OCI-M1 (cell line): ENCODE measurements around the gene AK8.
"Not testable (repeated sequence)": the region's sequence is repeated elsewhere in the genome, so short reads cannot be mapped to it uniquely, and the experiment has no call there.

Experiments used
- DNase-seq: peaks from one replicate; lab custom pipeline; 2025; lab: John Stamatoyannopoulos, UW

The AK8 gene

DNA sequence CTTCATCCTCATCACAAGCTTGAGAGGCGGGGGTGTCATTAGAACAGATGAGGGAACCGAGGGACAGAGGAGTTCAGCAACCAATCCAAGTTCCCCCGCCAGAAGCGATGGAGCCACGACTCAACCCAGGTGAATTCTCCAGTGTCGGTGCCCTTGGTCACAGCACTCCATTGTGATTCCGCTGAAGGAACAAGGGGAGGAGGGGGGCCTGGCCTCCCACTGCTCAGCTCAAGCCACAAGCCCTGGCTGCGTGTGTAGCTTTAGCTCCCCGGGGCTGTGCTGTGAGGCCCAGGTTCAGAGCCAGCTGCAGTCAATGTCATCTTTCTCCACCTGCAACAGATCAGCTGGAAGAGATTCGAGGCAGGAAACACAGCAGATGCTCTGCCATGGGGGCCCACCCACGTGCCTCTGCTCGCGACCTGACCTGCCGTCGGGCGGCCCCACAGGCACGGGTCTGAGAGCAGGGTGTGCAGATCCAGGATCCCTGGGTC lies 135.2 kb downstream of the AK8 start:
- DNase-seq = no peak

DNA sequence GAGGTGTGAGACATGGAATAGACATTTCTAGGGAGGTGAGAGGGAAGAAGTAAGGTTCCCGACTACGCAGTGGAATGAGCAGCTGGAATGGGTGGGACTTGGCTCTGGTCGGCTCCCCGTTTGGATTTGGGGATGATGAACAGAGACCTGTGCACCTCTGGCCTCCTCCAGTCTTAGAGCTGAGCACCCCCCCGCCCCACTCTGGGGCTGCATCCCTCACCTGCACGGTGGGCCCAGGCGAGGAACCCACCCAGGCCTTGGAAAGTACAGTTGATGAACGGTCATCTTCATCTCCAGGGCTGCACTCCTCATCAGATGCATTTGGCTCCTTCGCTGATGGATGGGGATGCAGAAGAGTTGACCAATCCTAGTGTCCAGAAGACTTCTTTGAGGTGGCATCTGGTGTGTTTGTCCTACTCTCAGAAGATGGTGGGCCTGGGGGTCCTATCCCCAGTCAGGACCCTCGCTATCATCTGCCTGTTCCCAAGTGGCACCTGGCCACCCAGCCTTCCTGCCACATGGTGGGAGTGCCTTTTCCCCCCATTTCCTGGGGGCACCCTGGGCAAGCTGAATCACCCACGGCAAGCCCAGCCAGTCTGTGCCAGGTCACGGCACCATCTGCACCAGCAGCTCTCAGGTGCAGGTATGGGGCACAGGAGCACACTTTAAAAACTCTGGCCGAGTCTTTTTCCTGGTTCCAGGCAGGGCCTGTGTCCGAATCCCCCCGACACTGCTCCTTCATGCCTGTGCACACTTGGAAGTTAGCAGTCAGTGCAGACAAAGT lies 137.4 kb downstream of the AK8 start:
- DNase-seq = no peak

DNA sequence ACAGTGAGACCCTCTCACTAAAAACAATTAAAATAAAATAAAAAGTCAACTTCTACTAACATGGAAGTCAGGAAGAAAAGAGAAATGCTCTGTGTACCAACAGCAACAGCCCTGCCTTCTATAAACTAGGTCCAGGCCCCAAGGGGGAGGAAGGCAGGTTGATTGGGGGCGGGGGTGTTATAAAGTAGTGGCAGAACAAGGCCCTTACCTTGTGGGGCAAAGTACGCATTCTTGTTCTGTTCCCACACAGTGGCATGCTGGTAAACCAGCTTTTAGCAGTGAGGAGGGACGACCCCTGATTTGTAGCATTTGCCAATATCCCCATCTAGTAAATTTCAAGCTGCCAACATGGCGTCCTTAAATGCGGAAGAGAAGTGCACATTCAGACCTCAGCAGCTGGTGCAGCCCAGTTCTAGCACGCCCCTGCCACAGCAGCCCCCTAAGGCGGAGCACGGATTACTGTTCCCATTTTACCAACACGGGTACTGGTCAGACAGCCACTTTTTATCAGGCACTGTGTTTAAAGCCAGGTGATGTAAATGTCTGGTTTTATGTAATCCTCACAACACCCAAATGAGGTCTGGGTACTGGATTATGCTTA lies 138.3 kb downstream of the AK8 start:
- DNase-seq = no peak

DNA sequence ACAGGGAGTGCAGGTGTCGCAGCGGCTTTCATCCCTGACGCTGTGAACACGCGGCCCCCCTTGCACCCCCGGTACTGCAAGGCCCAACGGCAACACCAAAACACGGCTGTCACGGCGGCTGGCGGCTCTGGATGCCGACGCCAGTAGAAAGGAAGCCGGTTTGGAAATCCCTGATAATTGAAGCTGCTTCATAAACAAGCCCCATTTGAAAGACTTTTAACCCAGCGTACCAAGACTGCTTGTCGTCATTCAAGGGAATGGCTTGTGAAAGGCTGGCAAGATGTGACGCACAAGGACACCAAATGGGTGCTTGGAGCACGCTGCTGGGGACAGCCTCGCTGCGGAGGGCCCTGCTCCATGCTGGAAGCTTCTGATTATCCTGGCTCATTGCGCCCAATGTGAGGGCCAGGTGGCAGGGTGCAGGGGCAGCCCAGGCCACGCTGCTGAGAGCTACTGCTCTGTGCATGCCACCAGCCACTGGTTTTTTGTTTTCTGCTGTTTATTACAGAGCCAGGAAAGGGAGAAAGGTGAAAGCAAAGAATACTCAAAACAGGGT lies 144.7 kb downstream of the AK8 start:
- DNase-seq = no peak

DNA sequence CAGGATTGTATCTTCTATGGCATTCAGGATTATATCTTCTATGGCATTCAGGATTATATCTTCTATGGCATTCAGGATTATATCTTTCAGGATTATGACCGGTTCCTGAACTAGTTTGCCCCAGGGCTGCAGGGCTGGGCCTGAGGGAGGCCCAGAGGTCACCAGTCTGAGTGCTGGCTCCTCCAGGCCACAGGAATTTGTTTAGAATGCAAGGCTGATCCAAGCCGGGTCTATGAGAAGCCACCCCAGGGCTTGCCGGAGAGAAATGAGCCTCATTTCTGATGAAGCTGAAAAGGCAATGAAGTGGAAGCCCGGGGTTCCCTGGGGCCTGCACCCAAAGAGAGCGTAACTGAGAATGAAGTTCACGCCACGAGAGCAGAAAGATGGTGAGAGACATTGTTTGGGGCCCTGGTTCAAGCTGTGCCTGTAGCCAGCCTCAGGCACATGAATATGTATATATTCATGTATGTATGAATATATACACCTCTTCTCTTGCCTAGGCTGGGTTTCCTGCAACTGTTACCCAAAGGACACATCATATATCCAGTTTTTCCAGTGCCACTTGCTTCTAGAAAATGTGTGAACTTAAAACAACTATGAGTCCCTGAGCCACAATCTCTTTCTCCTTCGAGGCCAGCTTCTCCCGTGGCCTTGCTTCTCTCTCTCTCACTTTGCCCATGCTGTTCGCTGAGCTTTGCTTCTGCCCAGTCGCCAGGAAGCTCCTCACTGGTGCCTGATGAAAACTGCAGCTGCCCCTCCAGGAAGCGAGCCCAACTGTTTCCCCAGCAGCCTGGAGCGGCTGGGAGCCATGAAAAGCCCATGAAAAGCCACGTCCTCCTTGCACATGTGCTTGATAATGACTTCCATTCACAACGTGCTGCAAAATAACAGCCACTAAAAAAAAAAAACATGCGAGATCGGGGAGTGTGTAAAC lies 145.5 kb downstream of the AK8 start:
- DNase-seq = no peak

DNA sequence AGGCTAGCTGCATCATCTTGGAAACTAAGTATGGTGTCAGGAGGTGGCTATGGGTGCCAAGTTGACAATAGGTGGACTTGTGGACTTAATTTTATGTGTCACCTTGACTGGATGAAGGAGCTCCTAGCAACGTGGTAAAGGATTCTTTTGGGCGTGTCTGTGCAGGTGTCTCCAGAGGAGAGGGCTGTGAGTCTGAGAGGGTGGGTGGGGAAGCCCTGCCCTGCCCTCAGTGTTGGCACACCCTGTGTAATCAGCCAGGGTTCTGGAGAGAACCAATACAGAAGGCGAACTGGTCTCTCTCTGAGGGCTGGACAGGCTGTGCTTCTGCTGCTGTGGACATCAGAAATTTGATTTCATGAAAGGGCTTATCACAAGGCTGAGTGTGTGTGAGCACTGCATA lies 146.9 kb downstream of the AK8 start:
- DNase-seq = no peak

DNA sequence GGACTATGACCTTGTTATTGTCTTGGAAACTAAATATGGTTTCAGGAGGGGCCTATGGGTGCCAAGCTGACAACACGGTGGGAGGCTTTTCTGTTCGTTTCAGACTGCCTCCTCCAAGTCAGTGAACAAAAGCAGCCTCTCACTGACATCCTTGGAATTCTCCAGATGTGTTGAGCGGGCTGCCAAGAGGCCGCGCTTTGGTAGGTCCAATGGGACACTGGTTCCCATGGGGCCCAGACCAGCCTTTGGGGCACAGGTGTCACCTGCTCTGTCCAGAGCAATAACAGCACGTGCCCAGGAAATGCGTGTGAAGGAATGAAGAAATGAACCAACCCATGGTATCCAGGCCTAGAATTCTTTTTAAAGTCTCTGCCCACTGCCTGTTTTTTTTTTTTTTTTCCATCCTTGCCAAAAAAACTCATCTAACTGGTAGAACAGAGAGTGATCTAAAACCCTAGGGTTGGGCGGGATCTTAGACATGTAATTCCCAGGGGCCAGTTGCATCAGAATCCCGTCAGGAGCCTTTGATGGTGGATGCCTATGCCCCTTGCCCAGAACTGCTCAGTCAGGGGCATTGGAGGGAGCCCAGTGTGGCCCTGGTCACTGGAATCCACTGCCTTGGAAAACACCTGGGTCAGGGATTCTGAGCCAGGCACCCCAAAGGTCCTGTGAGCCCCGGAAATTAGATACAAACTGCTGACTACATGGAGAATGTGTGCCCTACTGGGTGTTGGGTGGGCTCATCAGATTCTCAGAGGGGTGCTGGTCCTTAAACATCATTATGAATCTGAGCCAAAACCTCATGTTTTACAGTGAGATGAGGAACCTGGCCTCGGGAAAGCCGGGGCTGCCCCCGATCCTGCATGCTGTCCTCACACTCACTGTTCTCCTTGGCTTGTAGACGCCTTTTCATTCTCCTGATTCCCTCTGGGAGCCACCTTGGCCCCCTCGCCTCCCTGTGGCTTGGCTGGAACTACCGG lies 147.7 kb downstream of the AK8 start:
- DNase-seq = no peak

DNA sequence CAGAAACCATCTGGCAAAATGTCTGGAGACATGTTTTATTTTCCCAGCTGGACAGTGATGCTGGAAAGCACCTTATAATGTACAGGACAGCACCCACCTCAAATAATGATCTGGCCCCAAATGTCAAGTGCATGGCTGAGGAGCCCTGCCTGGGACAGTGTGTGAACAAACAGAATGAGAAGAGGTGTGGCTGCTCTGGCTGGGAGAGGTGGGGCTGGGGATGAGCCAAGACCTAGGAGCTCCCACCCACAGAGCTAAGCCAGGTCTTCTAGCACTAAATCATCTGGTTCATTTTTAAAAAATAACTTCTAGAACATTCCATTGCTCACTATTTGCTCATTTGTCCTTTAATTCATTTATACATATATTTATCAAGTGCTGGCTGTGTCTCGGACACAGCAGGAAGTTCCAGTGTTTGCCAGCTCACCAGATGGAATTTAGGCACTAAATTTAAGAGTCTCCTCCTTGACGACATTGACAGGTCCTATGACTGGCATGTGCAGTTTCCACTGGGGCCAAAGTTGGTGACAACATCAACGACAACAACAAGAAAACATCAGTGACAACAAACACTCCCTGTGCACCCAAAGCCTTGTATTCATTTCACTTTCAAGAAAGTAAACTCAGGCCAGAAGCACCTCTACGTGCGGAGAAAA lies 148.7 kb downstream of the AK8 start:
- DNase-seq = no peak

DNA sequence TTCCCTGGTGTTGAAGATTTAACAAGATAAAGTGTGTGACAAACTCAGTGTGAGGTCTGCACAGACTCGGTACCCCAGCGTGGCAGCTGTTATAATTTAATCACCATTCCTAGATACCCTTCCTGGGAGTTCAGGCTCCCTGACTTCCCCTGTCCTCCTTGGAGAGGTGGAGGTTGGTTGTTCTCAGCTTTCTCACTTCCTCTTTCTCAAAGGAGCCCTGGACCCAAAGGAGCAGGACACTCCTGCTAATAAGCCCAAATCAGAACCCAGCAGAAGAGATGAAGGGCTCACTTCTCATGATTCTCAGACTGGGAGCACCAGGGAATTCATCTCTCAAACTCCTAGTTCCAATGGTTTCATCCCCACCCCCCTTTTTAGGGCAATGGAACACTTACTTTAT lies 149.6 kb downstream of the AK8 start:
- DNase-seq = no peak

DNA sequence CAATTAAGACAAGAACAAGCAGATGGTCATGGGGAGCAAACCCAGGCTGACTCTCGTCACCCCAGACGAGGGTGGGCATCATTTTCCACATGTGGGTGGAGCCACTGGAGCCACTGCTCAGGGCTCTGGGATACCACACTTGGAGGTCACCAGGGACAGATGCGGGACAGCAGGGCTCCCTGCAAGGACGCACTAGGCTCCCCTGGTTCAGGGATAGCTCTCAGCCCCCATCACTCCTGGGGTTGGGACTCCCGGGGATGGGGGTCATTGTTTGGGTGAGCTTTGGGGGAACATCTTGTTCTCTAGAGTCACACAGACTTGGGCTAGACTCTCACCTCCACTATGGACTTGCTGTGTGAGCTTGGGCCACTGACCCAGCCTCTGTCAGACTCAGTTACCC lies 150.0 kb downstream of the AK8 start:
- DNase-seq = no peak

DNA sequence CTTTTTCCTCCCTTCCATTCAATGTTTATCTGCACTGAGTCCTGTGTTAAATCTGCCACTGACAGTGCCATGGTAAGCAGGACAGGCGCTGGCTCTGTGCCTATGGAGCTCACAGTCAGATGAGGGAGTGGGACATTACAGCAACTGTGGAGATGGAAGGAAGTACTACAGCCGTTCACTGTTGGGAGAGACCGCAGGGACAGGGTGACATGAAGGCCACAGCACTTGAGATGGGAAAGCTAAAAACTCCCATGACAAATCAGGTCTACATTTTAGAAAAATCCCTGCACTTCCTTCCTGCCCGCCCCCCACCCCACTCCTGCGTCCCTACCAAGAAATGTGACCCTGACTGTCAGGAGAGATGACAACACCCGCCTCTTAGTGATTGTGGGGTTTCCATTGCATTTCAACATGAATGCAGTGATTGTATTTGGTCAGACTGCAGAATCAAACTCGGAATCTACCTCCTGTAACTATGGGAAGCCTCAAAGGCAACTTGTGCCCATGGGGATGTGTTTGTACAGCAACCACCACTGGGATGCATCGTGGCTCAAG lies 151.4 kb downstream of the AK8 start:
- DNase-seq = no peak

DNA sequence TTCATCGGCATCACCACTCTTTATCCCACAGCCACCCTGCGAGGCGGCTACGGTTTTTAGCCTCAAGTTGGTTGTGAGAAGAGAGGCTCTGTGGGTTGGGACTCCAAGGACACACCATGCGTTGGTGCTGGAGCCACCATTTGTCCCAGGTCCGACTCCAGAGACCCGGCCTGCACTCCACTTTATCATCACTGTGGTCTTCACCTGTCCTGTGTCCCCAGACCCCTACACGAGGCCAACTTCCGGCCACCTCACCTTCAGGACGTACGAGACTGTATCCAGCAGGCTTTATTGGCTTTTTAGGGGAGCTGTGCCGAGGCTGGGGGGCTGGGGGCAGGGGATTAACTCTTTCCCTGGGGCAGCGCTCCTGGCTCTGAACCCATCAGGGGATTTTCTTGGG lies 152.8 kb downstream of the AK8 start:
- DNase-seq = no peak

DNA sequence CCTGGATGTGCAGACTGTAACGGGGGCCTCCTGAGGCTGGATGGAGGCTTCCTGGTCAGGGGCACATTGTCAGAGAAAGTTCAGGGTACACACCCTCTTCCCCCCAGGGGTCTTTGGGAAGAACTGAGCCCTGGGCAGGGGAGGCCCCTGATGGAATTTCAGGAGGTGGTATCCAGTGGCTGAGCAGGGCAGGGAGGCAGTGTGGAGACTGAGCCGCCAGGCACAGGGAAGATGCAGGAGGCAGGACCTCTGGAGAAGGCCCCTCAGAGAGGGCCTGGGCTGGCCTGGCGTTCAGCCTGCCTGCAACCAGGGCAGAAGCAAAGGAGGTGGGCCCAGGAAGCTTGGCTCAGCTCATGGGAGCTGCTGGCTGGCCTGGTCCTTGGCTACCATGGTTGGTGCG lies 154.3 kb downstream of the AK8 start:
- DNase-seq = no peak

DNA sequence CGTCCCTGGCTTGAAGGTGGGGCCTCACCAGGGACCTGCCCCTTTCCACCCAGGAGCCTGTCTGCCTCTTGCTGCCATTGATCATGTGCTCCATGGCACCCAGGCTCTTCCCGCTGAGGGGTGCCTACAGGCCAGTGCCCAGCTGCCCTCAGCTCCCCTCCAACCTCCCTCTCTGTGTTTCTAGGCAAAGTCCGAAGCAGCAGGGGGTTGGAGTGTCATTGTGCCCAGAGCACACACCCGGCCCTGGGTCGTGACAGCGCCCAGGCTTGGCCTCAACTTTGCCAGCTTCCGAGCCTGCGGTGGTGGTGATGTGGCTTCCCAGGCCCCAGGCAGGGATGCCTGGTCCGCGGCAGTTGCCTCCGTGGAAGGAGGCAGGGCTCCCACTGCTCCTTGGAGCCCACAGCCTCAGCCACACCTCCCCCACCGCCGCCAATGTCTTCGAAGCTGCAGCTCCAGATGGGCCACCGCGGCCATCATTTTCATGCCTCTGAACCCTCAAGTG lies 155.5 kb downstream of the AK8 start:
- no peak for DNase-seq

DNA sequence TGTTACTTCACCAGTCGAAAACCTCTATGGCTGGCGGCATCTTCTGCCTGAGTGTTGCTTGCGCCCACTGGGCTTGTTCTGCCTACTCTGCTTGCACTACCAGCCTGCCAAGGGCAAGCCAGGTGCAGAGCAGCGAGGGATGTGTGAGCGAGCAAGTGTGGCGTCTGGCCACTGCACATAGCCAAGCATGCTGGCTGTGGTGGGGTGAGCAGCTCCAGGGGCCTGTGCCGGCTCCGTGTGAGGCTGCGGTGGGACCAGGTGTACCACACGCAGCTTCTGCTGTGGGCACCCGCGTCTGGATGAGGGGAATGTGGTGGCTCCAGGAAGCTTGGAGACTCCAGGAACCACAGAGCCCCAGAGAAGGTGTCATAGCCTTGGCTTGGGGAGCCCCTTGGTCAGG lies 156.4 kb downstream of the AK8 start:
- no peak for DNase-seq

DNA sequence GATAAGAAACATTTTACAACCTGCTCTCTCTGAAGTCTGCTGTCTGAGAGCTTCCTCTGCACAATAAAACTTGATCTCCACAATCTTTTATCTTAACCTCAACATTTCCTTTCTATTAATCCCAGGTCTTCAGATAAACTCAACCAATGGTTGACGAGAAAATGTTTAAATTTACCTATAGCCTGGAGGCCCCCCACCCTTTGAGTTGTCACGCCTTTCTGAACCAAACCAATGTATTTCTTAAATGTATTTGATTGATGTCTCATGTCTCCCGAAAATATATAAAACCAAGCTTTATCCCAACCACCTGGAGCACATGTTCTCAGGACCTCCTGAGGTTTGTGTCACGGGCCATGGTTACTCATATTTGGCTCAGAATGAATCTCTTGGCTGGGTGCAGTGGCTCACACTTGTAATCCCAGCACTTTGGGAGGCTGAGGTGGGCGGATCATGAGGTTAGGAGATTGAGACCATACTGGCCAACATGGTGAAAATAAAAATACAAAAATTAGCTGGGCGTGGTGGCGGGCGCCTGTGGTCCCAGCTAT lies 159.6 kb downstream of the AK8 start:
- not testable (repeated sequence) for DNase-seq

DNA sequence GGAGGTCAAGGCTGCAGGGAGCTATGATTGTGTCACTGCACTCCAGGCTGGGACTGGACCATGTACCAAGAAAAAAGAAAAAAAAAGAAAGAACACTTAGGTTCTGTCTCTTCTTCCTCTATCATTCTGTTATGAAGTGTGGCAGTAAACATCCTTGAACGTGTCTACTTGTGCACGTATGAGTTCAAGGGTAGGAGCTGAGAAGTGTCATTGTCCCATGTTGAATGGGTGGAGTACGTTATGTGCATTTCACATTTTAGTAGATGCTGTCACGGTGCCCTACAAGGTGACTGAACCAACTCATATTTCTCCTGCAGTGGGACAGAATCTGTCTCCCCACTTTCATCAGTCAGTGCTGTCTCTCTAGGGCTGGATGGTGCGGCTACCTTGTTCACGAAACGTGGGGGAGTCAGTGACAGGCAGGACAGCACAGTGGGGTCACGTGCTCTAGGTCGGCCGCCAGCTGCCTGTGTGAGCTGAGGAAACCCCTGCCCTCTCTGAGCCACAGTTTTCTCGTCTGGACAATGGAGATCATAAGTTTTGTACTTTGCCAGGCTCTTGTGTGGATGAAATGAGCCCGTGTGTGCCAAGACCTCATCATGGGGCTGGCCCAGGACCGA lies 160.6 kb downstream of the AK8 start:
- no peak for DNase-seq

DNA sequence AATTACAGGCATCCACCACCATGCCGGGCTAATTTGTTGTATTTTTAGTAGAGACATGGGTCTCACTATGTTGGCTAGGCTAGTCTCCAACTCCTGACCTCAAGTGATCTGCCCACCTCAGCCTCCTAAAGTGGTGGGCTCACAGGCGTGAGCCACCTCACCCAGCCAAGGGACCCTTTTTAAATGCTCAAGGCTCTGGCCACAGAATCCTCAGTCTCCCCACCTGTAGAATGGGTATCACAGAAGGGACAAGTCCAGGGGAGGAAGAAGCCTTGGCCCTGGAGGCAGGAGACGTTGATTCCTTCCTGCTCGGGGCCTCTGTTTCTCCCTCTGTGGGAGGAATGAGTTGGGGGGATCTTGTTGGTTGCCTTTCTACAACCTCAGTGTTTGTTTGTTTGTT lies 162.1 kb downstream of the AK8 start:
- DNase-seq = no peak

DNA sequence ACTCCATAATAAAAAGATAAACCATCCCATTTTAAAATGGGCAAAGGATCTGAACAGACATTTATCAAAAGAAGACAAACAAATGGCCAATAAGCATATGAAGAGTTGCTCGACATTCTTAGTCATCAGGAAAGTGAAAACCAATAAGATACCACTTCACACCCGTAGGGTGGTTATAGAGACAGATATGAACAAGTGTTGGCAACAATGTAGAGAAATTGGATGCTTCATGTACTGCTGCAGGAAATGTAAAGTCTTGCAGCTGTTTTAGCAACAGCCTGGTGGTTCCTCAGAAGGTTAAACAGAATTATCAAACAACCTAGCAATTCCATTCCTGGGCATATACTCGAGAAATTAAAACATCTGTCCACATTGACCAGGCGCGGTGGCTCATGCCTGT lies 165.3 kb downstream of the AK8 start:
- DNase-seq = no peak
